Measurements from ENCODE around the gene PDE6G.
A peak's percentile ranks its signal among the peaks of the same experiment; 100 is the strongest.

DNA sequence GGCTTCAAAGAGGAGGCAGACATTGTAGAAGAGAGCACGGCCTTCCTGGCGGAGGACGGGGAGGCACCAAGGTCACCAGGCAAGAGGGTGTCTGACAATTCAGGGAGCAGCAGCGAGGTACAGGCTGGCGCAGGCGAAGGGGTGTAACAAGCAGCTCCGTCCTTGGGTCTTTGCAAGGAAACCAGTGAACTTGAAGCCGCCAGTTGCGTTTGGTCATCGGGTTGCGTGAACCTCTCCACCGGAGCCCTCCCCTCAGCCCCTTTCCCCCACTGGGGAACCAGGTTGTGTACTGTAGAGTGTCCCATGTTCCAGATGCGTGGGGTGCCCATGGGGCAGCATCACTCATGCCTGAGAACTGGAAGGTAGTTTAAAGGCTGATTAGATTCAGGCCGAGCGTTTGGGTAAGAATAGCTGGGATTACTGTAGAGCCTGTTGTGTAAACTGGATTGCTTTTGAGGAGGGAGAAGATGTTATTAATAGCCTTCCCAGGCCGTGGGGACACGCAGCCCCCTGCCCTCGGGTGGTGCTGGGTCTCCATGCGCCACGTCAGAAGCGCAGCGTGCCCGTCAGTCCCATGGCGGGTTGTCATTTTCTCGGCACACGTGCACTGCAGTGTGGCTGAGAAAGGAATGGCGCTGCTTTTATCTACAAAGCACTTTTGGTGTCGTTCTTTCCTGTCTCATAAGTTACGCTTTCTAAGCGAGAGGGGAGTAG, 49.3 kb upstream of the PDE6G start:
- no peak for TF ChIP-seq CTCF (IDR thresholded peaks at IDR 0.05; ENCODE audit: control extremely low read depth in 1 of 3, insufficient read depth in 1 of 3, low read depth in 1 of 3, low read length in 3 of 3)
- no peak for TF ChIP-seq EP300 (IDR thresholded peaks at IDR 0.05; ENCODE audit: borderline replicate concordance in 1 of 2, low read depth in 2 of 2, low read length in 2 of 2)
- no peak for TF ChIP-seq NANOG (IDR thresholded peaks at IDR 0.05; ENCODE audit: insufficient read depth, low read depth, low read length, poor library complexity, severe bottlenecking)
- TF ChIP-seq NRF1 (IDR thresholded peaks at IDR 0.05; ENCODE audit: low read depth, low read length) = no peak
- TF ChIP-seq TAF1 (IDR thresholded peaks at IDR 0.05; ENCODE audit: low read depth, low read length) = no peak
- no peak for TF ChIP-seq MAX (IDR thresholded peaks at IDR 0.05)
- no peak for TF ChIP-seq TEAD4 (IDR thresholded peaks at IDR 0.05; ENCODE audit: low read depth, low read length)
- no peak for TF ChIP-seq CBX5 (IDR thresholded peaks at IDR 0.05; ENCODE audit: low read depth, low read length)
- TF ChIP-seq, protein P1, sequence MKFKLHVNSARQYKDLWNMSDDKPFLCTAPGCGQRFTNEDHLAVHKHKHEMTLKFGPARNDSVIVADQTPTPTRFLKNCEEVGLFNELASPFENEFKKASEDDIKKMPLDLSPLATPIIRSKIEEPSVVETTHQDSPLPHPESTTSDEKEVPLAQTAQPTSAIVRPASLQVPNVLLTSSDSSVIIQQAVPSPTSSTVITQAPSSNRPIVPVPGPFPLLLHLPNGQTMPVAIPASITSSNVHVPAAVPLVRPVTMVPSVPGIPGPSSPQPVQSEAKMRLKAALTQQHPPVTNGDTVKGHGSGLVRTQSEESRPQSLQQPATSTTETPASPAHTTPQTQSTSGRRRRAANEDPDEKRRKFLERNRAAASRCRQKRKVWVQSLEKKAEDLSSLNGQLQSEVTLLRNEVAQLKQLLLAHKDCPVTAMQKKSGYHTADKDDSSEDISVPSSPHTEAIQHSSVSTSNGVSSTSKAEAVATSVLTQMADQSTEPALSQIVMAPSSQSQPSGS (IDR thresholded peaks at IDR 0.05; ENCODE audit: low read length) = no peak
- peak in 1 of 2 experiments; percentile 26; a peak in 2 of 3 replicates for TF ChIP-seq POLR2A (IDR thresholded peaks at IDR 0.05; ENCODE audit: control extremely low read depth in 1 of 2, low read depth in 2 of 2, low read length in 2 of 2)
- no peak; the same call in 1 of the 2 replicates for TF ChIP-seq POLR2AphosphoS5 (IDR thresholded peaks at IDR 0.05; ENCODE audit: low read depth, low read length)

Data from H1 (cell line).